OCI-LY7 (cell line): Measurements from ENCODE around the gene TFAP2E. TPM values are rescaled to one million over a fixed set of nuclear protein-coding genes. Genes with fewer than 3 reads are reported as not detected.

Experiments used
- Bru-seq: library from RNA; stranded (reverse); fragments of 400-500 nt; gene quantifications from one replicate; lab custom pipeline; 2021; lab: Mats Ljungman, UMichigan
- BruChase-seq, 2 experiments: library from RNA; stranded (reverse); fragments of 400-500 nt; gene quantifications; one replicate each; lab custom pipeline; 2021; lab: Mats Ljungman, UMichigan
- BruUV-seq: library from RNA; stranded (reverse); fragments of 400-500 nt; replicated peaks from 2 replicates; lab custom pipeline; 2021; lab: Mats Ljungman, UMichigan
- CTCF ChIA-PET: fragments of 300-600 bp; sonication (Branson Sonifier 250); formaldehyde crosslinking; loops from one replicate; lab custom pipeline; 2022; ENCODE audit warnings: antibody characterized with exemption; ENCODE audit not compliant: unreplicated experiment; lab: Charles Lee
- POLR2A ChIA-PET: fragments of 300-600 bp; sonication (Branson Sonifier 250); formaldehyde crosslinking; loops from one replicate; lab custom pipeline; 2022; ENCODE audit warnings: antibody characterized with exemption; lab: Charles Lee
- DNase-seq: peaks from one replicate; pipeline ENCODE4 v3.0.0-alpha.2; 2015; ENCODE audit warnings: low spot score
- H2AFZ ChIP-seq: fragments of 200-600 bp; sonication (generic), shearing (Covaris generic); 2 replicates; pipeline ENCODE4 v1.6.1; 2014; ENCODE audit warnings: mild to moderate bottlenecking, antibody characterized with exemption, low read length, moderate library complexity
- H3K27ac ChIP-seq: fragments of 200-600 bp; sonication (generic); 2 replicates; pipeline ENCODE4 v1.5.1; 2014; ENCODE audit warnings: mixed run types, low read depth, mild to moderate bottlenecking, moderate library complexity, low read length, inconsistent platforms; ENCODE audit not compliant: poor library complexity, severe bottlenecking
- H3K36me3 ChIP-seq: fragments of 200-600 bp; sonication (generic); 2 replicates; pipeline ENCODE4 v1.6.1; 2014; ENCODE audit warnings: mild to moderate bottlenecking, antibody characterized with exemption, low read length, moderate library complexity, mixed read lengths; ENCODE audit not compliant: insufficient read depth
- H3K4me1 ChIP-seq: fragments of 200-600 bp; sonication (generic); 2 replicates; pipeline ENCODE4 v1.5.1; 2014; ENCODE audit warnings: mild to moderate bottlenecking, low read length; ENCODE audit not compliant: insufficient read depth, poor library complexity, severe bottlenecking
- H3K4me2 ChIP-seq: fragments of 200-600 bp; sonication (generic); 2 replicates; pipeline ENCODE4 v1.6.1; 2014; ENCODE audit warnings: mild to moderate bottlenecking, low read length
- H3K4me3 ChIP-seq: fragments of 200-600 bp; sonication (generic); 2 replicates; pipeline ENCODE4 v1.5.1; 2014; ENCODE audit warnings: mild to moderate bottlenecking, low read depth, low read length; ENCODE audit not compliant: poor library complexity, severe bottlenecking
- H3K79me2 ChIP-seq: fragments of 200-600 bp; sonication (generic); 2 replicates; pipeline ENCODE4 v1.6.1; 2016; ENCODE audit warnings: low read depth, mild to moderate bottlenecking, low read length, moderate library complexity, mixed read lengths; ENCODE audit not compliant: insufficient read depth
- H3K9me2 ChIP-seq: fragments of 200-600 bp; sonication (generic); 2 replicates; pipeline ENCODE4 v1.6.1; 2016; ENCODE audit warnings: mild to moderate bottlenecking, low read length, mixed read lengths; ENCODE audit not compliant: insufficient read depth
- H3K9me3 ChIP-seq: fragments of 200-600 bp; sonication (generic); 2 replicates; pipeline ENCODE4 v1.6.1; 2014; ENCODE audit warnings: mild to moderate bottlenecking, mixed run types, low read length, mixed read lengths
- H4K20me1 ChIP-seq: fragments of 200-600 bp; sonication (generic); 2 replicates; pipeline ENCODE4 v1.6.1; 2014; ENCODE audit warnings: mild to moderate bottlenecking, antibody characterized with exemption, low read length, moderate library complexity, mixed read lengths; ENCODE audit not compliant: insufficient read depth
- EZH2phosphoT487 ChIP-seq: fragments of 200-600 bp; sonication (generic); IDR thresholded peaks from 2 replicates; pipeline ENCODE4 v1.6.1; 2018; ENCODE audit warnings: low read depth, borderline replicate concordance, mild to moderate bottlenecking, mixed run types, antibody characterized with exemption, low read length, moderate library complexity, mixed read lengths
- intact Hi-C: fragments of 100-400 bp; cut with micrococcal nuclease; formaldehyde crosslinking; loops from one replicate; pipeline ENCODE4 v1.10.0; 2022; ENCODE audit not compliant: unreplicated experiment
- long read RNA-seq: library from polyadenylated mRNA; stranded (forward); transcript quantifications from one replicate; pipeline ENCODE4 v2.0.0, GENCODE V29; 2022
- total RNA-seq, 2 experiments: library from RNA; depleted of rRNA in 1 of 2; stranded (reverse); fragments of >200 nt in 1 of 2; shearing (Covaris generic) in 1 of 2; gene quantifications; 2 replicates each; pipeline ENCODE4 v1.2.3, GENCODE V29; 2014 to 2022
- TF ChIP-seq, protein P1 (sequence below): fragments of 200-600 bp; sonication (generic); conservative IDR thresholded peaks from 2 replicates; pipeline ENCODE4 v1.5.1; 2014; ENCODE audit warnings: mild to moderate bottlenecking, antibody characterized with exemption, low read length, moderate library complexity, mixed read lengths

The TFAP2E gene
- total RNA-seq (2014; rRNA removed; shearing (Covaris generic)) (1.1 and 1.3 TPM in 2 replicates), total RNA-seq (2022) (1.2 and 1.4 TPM in 2 replicates), Bru-seq, nascent RNA (percentile 31 among the genes with signal in this experiment), BruChase-seq, experiment 1, labeled RNA remaining after a 6-hour chase (percentile 37 among the genes with signal in this experiment), BruChase-seq, experiment 2, labeled RNA remaining after a 2-hour chase (percentile 38 among the genes with signal in this experiment)
- long read RNA-seq, partial matches to known transcripts = 0 of 2 reads
- long read RNA-seq, other reads (novel, unspliced or antisense) = 2 of 2 reads

DNA sequence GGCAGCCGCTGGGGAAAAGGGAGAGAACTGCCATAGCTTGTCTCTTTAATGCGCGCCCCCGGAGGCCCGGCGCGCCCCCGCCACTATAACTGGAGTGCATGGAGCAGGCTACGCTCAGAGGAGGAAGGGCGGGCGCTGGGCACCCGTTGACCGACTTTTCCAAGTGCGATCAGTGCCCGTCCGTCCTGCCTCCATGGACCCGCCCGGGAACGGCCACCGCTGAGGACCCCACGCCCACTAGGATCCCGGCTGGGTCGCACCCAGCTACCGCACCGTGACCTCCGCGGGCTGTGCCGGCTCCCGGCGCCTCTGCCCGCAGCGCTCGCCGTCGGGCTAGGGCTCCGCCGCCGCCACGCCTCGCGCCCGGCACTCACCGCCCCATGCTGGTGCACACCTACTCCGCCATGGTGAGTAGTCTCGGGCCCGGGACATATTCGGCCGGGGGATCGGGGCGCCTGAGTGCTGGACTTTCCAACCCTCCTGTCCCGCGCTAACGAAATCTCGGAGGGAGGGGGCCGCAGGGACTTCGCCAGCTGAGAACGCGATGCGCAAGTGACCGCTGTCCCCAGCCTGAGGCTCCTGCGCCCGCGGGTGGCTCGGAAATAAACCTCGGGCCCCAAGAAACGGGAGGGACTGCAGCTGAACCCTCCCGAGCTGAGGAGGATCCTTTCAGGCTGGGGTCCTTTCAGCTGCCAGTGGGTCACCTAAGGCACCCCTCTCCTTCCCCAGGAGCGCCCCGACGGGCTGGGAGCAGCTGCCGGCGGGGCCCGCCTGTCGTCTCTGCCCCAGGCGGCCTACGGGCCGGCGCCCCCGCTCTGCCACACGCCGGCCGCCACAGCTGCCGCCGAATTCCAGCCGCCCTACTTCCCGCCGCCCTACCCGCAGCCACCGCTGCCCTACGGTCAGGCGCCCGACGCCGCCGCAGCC, at the start of gene TFAP2E:
Gene TFAP2E, plus strand, starts transcription at position 117 of the 927 bp plus-strand sequence. Its CDS starts 264 bp downstream, at position 381.
- Histone ChIP-seq H3K27ac (no peak within 1 kb of the TSS), H3K79me2 (no peaks in the 10 kb centered on the region), H3K9me2 (no peaks in the 10 kb centered on the region), H4K20me1 (no peaks in the 10 kb centered on the region), H3K36me3 (no peaks in the 10 kb centered on the region), H3K4me1 (peaks cover 15% of the 10 kb centered on the region), H3K9me3 (no peaks in the 10 kb centered on the region), H3K4me2 (peak within 1 kb of the TSS; percentile 18; the same call in 1 of the 2 replicates), H2AFZ (no peak within 1 kb of the TSS), H3K4me3 (no peak within 1 kb of the TSS)
- intact Hi-C loops = no loop called here
- BruUV-seq = no TSS peak
- ChIA-PET CTCF (no interaction called here), POLR2A (no interaction called here)
- DNase-seq = no peak
- TF ChIP-seq, protein P1, sequence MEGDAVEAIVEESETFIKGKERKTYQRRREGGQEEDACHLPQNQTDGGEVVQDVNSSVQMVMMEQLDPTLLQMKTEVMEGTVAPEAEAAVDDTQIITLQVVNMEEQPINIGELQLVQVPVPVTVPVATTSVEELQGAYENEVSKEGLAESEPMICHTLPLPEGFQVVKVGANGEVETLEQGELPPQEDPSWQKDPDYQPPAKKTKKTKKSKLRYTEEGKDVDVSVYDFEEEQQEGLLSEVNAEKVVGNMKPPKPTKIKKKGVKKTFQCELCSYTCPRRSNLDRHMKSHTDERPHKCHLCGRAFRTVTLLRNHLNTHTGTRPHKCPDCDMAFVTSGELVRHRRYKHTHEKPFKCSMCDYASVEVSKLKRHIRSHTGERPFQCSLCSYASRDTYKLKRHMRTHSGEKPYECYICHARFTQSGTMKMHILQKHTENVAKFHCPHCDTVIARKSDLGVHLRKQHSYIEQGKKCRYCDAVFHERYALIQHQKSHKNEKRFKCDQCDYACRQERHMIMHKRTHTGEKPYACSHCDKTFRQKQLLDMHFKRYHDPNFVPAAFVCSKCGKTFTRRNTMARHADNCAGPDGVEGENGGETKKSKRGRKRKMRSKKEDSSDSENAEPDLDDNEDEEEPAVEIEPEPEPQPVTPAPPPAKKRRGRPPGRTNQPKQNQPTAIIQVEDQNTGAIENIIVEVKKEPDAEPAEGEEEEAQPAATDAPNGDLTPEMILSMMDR = no peak
- no peak for TF ChIP-seq EZH2phosphoT487

DNA sequence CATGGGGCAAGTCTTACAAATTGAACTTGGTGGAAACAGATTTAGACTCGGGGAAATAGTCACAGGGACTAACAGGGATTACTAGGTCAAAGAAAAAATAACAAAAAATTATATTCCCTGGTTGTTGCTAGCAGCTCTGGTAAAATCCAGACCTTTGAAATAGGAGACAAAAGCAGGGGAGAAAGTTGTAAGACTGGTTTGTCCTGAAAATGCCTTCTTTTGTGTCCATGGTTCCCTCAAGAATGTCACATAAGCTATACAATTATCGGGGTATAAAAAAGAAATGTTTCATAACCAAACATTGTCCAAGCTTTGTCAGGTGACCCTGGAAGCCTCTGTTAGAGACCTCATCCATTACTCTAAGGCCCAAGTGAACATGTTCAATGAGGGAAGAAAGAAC, 49.0 kb upstream of the TFAP2E start:
- H3K4me1 ChIP-seq = no peaks in the 10 kb centered on the region
- no peaks in the 10 kb centered on the region for H4K20me1 ChIP-seq
- H3K9me2 ChIP-seq = no peaks in the 10 kb centered on the region
- no peaks in the 10 kb centered on the region for H3K79me2 ChIP-seq
- peaks cover 9% of the 10 kb centered on the region; the same call in 1 of the 2 replicates for H3K9me3 ChIP-seq
- intact Hi-C loops = no loop called here
- no TSS peak for BruUV-seq
- DNase-seq = no peak
- H2AFZ ChIP-seq = no peak overlapping the region
- TF ChIP-seq, protein P1 = no peak
- no peak for TF ChIP-seq EZH2phosphoT487
- H3K4me2 ChIP-seq = no peak overlapping the region
- CTCF ChIA-PET = no interaction called here
- no peak overlapping the region for H3K27ac ChIP-seq
- no peak overlapping the region for H3K4me3 ChIP-seq
- POLR2A ChIA-PET = interaction anchor here (1.0 to 1.2 kb wide), 2 partner anchors 8 to 10 kb away, joined by 3 to 6 read pairs; no protein-coding TSS in a partner anchor
- H3K36me3 ChIP-seq = no peaks in the 10 kb centered on the region; the same call in 1 of the 2 replicates
